SK-N-SH (cell line): ENCODE data around the gene ABCD1. TPM values are rescaled to one million over a fixed set of nuclear protein-coding genes. Genes with fewer than 3 reads are reported as not detected.
A peak's percentile ranks its signal among the peaks of the same experiment; 100 is the strongest.

ENCODE experiments used
- CTCF ChIA-PET: fragments of 300-600, 350-600 bp; formaldehyde crosslinking; extraction: SDS; loops from one replicate; lab custom pipeline; 2021; lab: Yijun Ruan, JAX
- POLR2A ChIA-PET: fragments of 350-600 bp; sonication (Branson Sonifier 250); formaldehyde crosslinking; extraction: SDS; loops from one replicate; lab custom pipeline; 2020; ENCODE audit warnings: antibody characterized with exemption, inconsistent platforms; lab: Yijun Ruan, JAX
- DNase-seq: peaks from one replicate; pipeline ENCODE4 v3.0.0; 2012
- H2AFZ ChIP-seq: fragments of 200-600 bp; sonication (generic); 2 replicates; pipeline ENCODE4 v1.8.1; 2016; ENCODE audit warnings: antibody characterized with exemption, mild to moderate bottlenecking, low read depth
- H3F3A ChIP-seq: fragments of 200-600 bp; sonication (generic); replicated peaks from 2 replicates; pipeline ENCODE3; 2016; ENCODE audit warnings: antibody characterized with exemption, mild to moderate bottlenecking; ENCODE audit not compliant: insufficient read depth
- H3K27ac ChIP-seq, 2 experiments: fragments of 200-500 bp in 1 of 2; fragments of 200-600 bp in 1 of 2; sonication (Bioruptor generic) in 1 of 2; sonication (generic), shearing (Covaris generic) in 1 of 2; 2 replicates each; pipeline versions ENCODE4 v1.5.1 to v1.6.1; 2014 to 2016; ENCODE audit warnings: low read depth in 2 of 2, inconsistent platforms in 1 of 2, low read length in 1 of 2, mild to moderate bottlenecking in 1 of 2, mixed read lengths in 1 of 2
- H3K27me3 ChIP-seq: fragments of 200-600 bp; sonication (generic), shearing (Covaris generic); 2 replicates; pipeline ENCODE4 v1.6.1; 2016; ENCODE audit warnings: mixed run types; ENCODE audit not compliant: insufficient read depth
- H3K36me3 ChIP-seq, 2 experiments: fragments of 200-500 bp in 1 of 2; fragments of 200-600 bp in 1 of 2; sonication (Bioruptor generic) in 1 of 2; sonication (generic) in 1 of 2; replicated peaks in 1 of 2; 2 replicates each; pipeline versions ENCODE3 to v1.5.1; 2014 to 2016; ENCODE audit warnings: low read length in 1 of 2, mild to moderate bottlenecking in 1 of 2; ENCODE audit not compliant: insufficient read depth in 2 of 2, control insufficient read depth in 1 of 2
- H3K4me1 ChIP-seq, 2 experiments: fragments of 200-500 bp in 1 of 2; fragments of 200-600 bp in 1 of 2; sonication (Bioruptor generic) in 1 of 2; sonication (generic), shearing (Covaris generic) in 1 of 2; 2 replicates each; pipeline versions ENCODE4 v1.5.1 to v1.6.1; 2014 to 2016; ENCODE audit warnings: low read depth in 1 of 2, low read length in 1 of 2, mixed run types in 1 of 2; ENCODE audit not compliant: insufficient read depth in 2 of 2, control insufficient read depth in 1 of 2
- H3K4me2 ChIP-seq: fragments of 200-600 bp; sonication (generic), shearing (Covaris generic); 2 replicates; pipeline ENCODE4 v1.6.1; 2017; ENCODE audit warnings: mixed run types
- H3K4me3 ChIP-seq, 2 experiments: fragments of 200-500 bp in 1 of 2; fragments of 200-600 bp in 1 of 2; sonication (Bioruptor generic) in 1 of 2; sonication (generic), shearing (Covaris generic) in 1 of 2; 2 replicates each; pipeline versions ENCODE4 v1.5.1 to v1.8.1; 2014 to 2016; ENCODE audit warnings: low read depth in 2 of 2, inconsistent platforms in 1 of 2, low read length in 1 of 2, mild to moderate bottlenecking in 1 of 2, mixed read lengths in 1 of 2, moderate library complexity in 1 of 2
- H3K79me2 ChIP-seq: fragments of 200-600 bp; sonication (generic); 2 replicates; pipeline ENCODE4 v1.8.1; 2017; ENCODE audit warnings: mild to moderate bottlenecking; ENCODE audit not compliant: insufficient read depth
- H3K9ac ChIP-seq: fragments of 200-600 bp; sonication (generic); 2 replicates; pipeline ENCODE4 v1.6.1; 2017; ENCODE audit warnings: mixed run types
- H3K9me2 ChIP-seq: fragments of 200-600 bp; sonication (generic); 2 replicates; pipeline ENCODE4 v1.6.1; 2017; ENCODE audit warnings: mixed run types
- H3K9me3 ChIP-seq: fragments of 200-600 bp; sonication (generic); 2 replicates; pipeline ENCODE4 v1.6.1; 2017; ENCODE audit warnings: mixed run types, mild to moderate bottlenecking, moderate library complexity
- H4K20me1 ChIP-seq: fragments of 200-600 bp; sonication (generic); 2 replicates; pipeline ENCODE4 v1.6.1; 2017; ENCODE audit warnings: mild to moderate bottlenecking, mixed run types; ENCODE audit not compliant: insufficient read depth
- ELF1 ChIP-seq: IDR thresholded peaks from 2 replicates; pipeline ENCODE4 v1.4.0; 2012
- EP300 ChIP-seq, 2 experiments: IDR thresholded peaks; 2 replicates each; pipeline versions ENCODE4 v1.4.0 to v1.6.1; 2012; ENCODE audit warnings: borderline replicate concordance in 1 of 2, low read depth in 1 of 2, low read length in 1 of 2
- GABPA ChIP-seq: IDR thresholded peaks from 2 replicates; pipeline ENCODE4 v1.4.0; 2012; ENCODE audit warnings: low read depth, mild to moderate bottlenecking
- GATA2 ChIP-seq: sonication (generic); formaldehyde crosslinking; IDR thresholded peaks from 2 replicates; pipeline ENCODE4 v1.5.0; 2020; ENCODE audit warnings: mild to moderate bottlenecking, missing genetic modification reagents
- JUND ChIP-seq: IDR thresholded peaks from 2 replicates; pipeline ENCODE4 v1.4.0; 2012
- RAD21 ChIP-seq: IDR thresholded peaks from 2 replicates; pipeline ENCODE4 v1.6.1; 2012; ENCODE audit warnings: mild to moderate bottlenecking, low read length
- SMC3 ChIP-seq: IDR thresholded peaks from 2 replicates; pipeline ENCODE4 v1.6.1; 2012; ENCODE audit warnings: low read depth, low read length, improper control_type of control experiment
- YY1 ChIP-seq: IDR thresholded peaks from 2 replicates; pipeline ENCODE4 v1.4.0; 2012; ENCODE audit warnings: low read depth, mild to moderate bottlenecking
- WGBS: methylation state at CpG from one replicate; pipeline ENCODE4 v1.1.6; 2017; ENCODE audit warnings: low lambda C conversion rate; 5-methylcytosine and 5-hydroxymethylcytosine counted together
- polyA plus RNA-seq, 3 experiments: library from polyadenylated mRNA; depleted of rRNA; stranded (reverse); fragments of >200 nt; gene quantifications; 2 replicates each; pipeline ENCODE4 v1.2.3, GENCODE V29; 2012
- TF ChIP-seq, protein P1 (sequence below): IDR thresholded peaks from 2 replicates; pipeline ENCODE4 v1.4.0; 2012; ENCODE audit warnings: low read depth, borderline replicate concordance
- TF ChIP-seq, protein P2 (sequence below): IDR thresholded peaks from 2 replicates; pipeline ENCODE4 v1.4.0; 2012; ENCODE audit warnings: low read depth, borderline replicate concordance

Gene ABCD1
- polyA plus RNA-seq, 1 of the 3 experiments (the other 2 are of a cell fraction) = 7.9 TPM

GRCh38 chrX:153763989-153764755, 39.5 kb downstream of the ABCD1 start, which contains the start of gene PLXNB3 (continued):
- TF ChIP-seq, protein P1, sequence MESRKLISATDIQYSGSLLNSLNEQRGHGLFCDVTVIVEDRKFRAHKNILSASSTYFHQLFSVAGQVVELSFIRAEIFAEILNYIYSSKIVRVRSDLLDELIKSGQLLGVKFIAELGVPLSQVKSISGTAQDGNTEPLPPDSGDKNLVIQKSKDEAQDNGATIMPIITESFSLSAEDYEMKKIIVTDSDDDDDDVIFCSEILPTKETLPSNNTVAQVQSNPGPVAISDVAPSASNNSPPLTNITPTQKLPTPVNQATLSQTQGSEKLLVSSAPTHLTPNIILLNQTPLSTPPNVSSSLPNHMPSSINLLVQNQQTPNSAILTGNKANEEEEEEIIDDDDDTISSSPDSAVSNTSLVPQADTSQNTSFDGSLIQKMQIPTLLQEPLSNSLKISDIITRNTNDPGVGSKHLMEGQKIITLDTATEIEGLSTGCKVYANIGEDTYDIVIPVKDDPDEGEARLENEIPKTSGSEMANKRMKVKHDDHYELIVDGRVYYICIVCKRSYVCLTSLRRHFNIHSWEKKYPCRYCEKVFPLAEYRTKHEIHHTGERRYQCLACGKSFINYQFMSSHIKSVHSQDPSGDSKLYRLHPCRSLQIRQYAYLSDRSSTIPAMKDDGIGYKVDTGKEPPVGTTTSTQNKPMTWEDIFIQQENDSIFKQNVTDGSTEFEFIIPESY = no peak

GRCh38 chrX:153764786-153765137, 40.1 kb downstream of the ABCD1 start:
- Histone ChIP-seq H3K36me3 (no peaks in the 10 kb centered on the region), H3K27ac (peak overlapping the region in 1 of 2 experiments; percentile 82; a peak in 2 of 4 replicates), H3K79me2 (peaks cover 6% of the 10 kb centered on the region; the same call in 1 of the 2 replicates), H2AFZ (no peak overlapping the region), H3K9ac (peak overlapping the region; percentile 14; the same call in 1 of the 2 replicates), H3K4me2 (peak overlapping the region; percentile 79), H3K4me3 (peak overlapping the region; percentile 40 to 49), H3K9me3 (no peaks in the 10 kb centered on the region), H3K27me3 (no peaks in the 10 kb centered on the region), H3K4me1 (peaks cover 2 to 27% of the 10 kb centered on the region in 2 experiments; a peak in 1 of 4 replicates), H3F3A (no peaks in the 10 kb centered on the region), H4K20me1 (peaks cover 9% of the 10 kb centered on the region; the same call in 1 of the 2 replicates), H3K9me2 (no peaks in the 10 kb centered on the region)
- CTCF ChIA-PET = interaction anchor here (0.7 to 10.2 kb wide), 15 partner anchors 10 to 248 kb away, joined by 3 to 134 read pairs (median 6); partner anchors contain the start of genes NAA10 and RENBP
- TF ChIP-seq RAD21 = no peak
- no peak for TF ChIP-seq SMC3
- no peak for TF ChIP-seq YY1
- no peak for TF ChIP-seq GATA2 (CRISPR knock-in tag)
- DNase-seq = peak; percentile 34
- WGBS = 48% methylated on average over 5 of the region's 7 CpGs
- POLR2A ChIA-PET = interaction anchor here (0.6 to 1.7 kb wide), 3 partner anchors 10 to 157 kb away, joined by 3 to 5 read pairs (median 5); partner anchors contain the start of genes IDH3G and SSR4

DNA sequence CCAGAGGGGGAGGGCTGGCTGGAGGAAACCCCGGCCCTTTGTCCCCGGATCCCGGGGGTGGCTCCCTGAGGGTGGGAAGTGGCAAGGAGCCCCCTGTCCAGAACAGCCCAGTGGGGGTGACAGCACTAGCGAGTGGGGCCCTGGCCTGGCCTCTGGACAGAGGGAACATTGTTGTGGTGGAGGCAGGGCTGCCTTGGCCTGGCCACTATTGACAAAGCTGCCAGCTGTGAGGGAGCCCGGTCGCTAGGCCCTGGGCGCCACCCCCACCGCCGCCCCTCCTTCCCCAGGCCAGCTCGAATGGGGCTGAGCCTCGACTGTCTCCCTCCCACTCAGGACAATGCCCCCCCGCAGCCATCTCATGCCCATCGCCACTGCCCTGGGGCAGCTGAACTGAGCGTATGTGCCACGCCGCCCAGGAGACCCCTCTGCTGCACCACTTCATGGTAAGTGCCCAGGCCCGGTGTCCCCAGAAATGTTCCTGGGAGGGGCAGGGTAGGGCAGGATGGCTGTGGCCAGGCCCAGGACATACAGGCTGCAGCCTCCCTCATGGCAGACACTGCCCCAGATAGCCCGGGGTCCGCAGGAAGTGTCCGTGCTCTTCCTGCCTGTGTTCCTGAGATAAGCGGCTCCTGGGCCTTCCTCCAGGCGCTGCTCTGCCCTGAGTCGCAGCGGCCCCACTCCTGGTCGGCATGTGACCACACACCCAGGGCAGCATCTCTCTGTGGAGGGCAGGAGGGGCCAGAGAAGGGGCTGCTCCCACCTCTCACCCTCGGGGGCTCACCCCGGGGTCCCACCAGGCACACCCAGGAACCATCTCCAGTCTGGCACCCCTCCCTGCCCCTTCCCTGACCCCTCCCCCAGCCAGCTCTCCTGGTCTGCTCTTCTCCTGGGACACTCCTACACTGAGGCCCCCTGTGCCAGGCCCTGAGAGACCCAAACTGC, 40.8 kb downstream of the ABCD1 start:
- Histone ChIP-seq H3K9me2 (no peaks in the 10 kb centered on the region), H3K79me2 (peaks cover 6% of the 10 kb centered on the region; the same call in 1 of the 2 replicates), H2AFZ (no peak overlapping the region), H3K9me3 (no peaks in the 10 kb centered on the region), H3K9ac (peak overlapping the region; percentile 49; the same call in 1 of the 2 replicates), H3K27ac (peak overlapping the region; percentile 63 to 82; a peak in 3 of 4 replicates), H3F3A (no peaks in the 10 kb centered on the region), H3K36me3 (no peaks in the 10 kb centered on the region), H3K4me1 (peaks cover 2 to 27% of the 10 kb centered on the region in 2 experiments; a peak in 1 of 4 replicates), H4K20me1 (peaks cover 9% of the 10 kb centered on the region; the same call in 1 of the 2 replicates), H3K27me3 (no peaks in the 10 kb centered on the region), H3K4me2 (peak overlapping the region; percentile 79), H3K4me3 (peak overlapping the region; percentile 40 to 49)
- TF ChIP-seq ELF1 = no peak
- TF ChIP-seq EP300 (IDR thresholded peaks at IDR 0.05; ENCODE audit: borderline replicate concordance in 1 of 2, low read depth in 1 of 2, low read length in 1 of 2) = 0 out of 4 replicates have a peak, but pooled peaks of 1 of the 2 experiments have one; percentile 16
- TF ChIP-seq JUND = no peak
- TF ChIP-seq, protein P2, sequence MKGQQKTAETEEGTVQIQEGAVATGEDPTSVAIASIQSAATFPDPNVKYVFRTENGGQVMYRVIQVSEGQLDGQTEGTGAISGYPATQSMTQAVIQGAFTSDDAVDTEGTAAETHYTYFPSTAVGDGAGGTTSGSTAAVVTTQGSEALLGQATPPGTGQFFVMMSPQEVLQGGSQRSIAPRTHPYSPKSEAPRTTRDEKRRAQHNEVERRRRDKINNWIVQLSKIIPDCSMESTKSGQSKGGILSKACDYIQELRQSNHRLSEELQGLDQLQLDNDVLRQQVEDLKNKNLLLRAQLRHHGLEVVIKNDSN = 0 out of 2 replicates have a peak, but pooled peaks have one; percentile 15
- no peak for TF ChIP-seq YY1
- 0 out of 2 replicates have a peak, but pooled peaks have one; percentile 30 for TF ChIP-seq GABPA
- peak; percentile 82 for DNase-seq
- WGBS = 12% methylated on average over 5 of the region's 27 CpGs
- CTCF ChIA-PET = interaction anchor here (0.6 to 10.2 kb wide), 13 partner anchors 10 to 183 kb away, joined by 3 to 134 read pairs (median 5); partner anchors contain the start of genes RENBP and SRPK3
- POLR2A ChIA-PET = interaction anchor here (0.6 to 1.7 kb wide), 4 partner anchors 10 to 205 kb away, joined by 3 to 5 read pairs (median 4); partner anchors contain the start of genes IDH3G and SSR4
